Esophagus muscularis mucosa (tissue), 4 donors: ENCODE data around the gene NUP210.

Experiments used
- EP300 ChIP-seq: sonication (generic); formaldehyde crosslinking; IDR thresholded peaks from one replicate; pipeline ENCODE4 v1.6.1; 2017; ENCODE audit warnings: antibody characterized with exemption
- POLR2A ChIP-seq: fragments of 450-650 bp; IDR thresholded peaks from one replicate; pipeline ENCODE4 v1.6.1; 2017; ENCODE audit warnings: antibody characterized with exemption, moderate library complexity, mild to moderate bottlenecking, low read depth
- POLR2AphosphoS5 ChIP-seq, 2 donors: sonication (generic); formaldehyde crosslinking; IDR thresholded peaks; one replicate each; pipeline ENCODE4 v1.6.1; 2017; ENCODE audit warnings: antibody characterized with exemption in 2 of 2
- TF ChIP-seq, protein P1 (sequence below), 3 experiments: fragments of 200-600 bp in 2 of 3; fragments of 450-650 bp in 1 of 3; sonication (generic) in 2 of 3; IDR thresholded peaks; one replicate each; pipeline ENCODE4 v1.5.1; 2017 to 2019; ENCODE audit warnings: antibody characterized with exemption in 3 of 3, mild to moderate bottlenecking in 2 of 3, moderate library complexity in 1 of 3

- TF ChIP-seq POLR2A, result no peak
- TF ChIP-seq, protein P1, sequence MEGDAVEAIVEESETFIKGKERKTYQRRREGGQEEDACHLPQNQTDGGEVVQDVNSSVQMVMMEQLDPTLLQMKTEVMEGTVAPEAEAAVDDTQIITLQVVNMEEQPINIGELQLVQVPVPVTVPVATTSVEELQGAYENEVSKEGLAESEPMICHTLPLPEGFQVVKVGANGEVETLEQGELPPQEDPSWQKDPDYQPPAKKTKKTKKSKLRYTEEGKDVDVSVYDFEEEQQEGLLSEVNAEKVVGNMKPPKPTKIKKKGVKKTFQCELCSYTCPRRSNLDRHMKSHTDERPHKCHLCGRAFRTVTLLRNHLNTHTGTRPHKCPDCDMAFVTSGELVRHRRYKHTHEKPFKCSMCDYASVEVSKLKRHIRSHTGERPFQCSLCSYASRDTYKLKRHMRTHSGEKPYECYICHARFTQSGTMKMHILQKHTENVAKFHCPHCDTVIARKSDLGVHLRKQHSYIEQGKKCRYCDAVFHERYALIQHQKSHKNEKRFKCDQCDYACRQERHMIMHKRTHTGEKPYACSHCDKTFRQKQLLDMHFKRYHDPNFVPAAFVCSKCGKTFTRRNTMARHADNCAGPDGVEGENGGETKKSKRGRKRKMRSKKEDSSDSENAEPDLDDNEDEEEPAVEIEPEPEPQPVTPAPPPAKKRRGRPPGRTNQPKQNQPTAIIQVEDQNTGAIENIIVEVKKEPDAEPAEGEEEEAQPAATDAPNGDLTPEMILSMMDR (IDR thresholded peaks at IDR 0.05), result no peak
- TF ChIP-seq POLR2AphosphoS5 (IDR thresholded peaks at IDR 0.05), result no peak
- TF ChIP-seq EP300, result no peak
Measured at GRCh38 chr3:13347390-13347950, 72.7 kb downstream of the NUP210 start.
